GM19239 (cell line): Measurements from ENCODE around the gene SPSB2.

ENCODE experiments used
- DNase-seq: peaks from one replicate; pipeline ENCODE4 v3.0.0; 2011; ENCODE audit warnings: low spot score; ENCODE audit not compliant: insufficient read length
- FAIRE-seq: peaks from 2 replicates; lab custom pipeline; 2011; peaks lifted over from hg19 to GRCh38; lab: Jason Lieb, UNC

The SPSB2 gene

DNA sequence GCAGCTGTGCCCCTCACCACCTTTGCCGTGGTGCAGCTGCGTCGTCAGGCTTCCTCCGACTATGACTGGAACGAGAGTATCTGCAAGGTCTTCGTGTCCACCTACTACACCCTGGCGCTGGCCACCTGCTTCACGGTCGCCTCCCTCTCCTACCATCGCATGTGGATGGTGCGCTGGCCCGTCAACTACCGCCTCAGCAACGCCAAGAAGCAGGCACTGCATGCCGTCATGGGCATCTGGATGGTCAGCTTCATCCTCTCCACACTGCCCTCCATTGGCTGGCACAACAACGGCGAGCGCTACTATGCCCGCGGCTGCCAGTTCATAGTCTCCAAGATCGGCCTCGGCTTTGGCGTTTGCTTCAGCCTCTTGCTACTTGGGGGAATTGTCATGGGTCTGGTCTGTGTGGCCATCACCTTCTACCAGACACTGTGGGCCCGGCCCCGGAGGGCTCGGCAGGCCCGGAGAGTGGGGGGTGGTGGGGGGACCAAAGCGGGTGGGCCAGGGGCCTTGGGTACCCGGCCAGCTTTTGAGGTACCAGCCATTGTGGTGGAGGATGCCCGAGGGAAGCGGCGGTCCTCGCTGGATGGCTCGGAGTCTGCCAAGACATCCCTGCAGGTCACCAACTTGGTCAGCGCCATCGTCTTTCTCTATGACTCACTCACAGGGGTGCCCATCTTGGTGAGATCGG lies 48.9 kb downstream of the SPSB2 start:
- FAIRE-seq (no peak), DNase-seq (no peak)

DNA sequence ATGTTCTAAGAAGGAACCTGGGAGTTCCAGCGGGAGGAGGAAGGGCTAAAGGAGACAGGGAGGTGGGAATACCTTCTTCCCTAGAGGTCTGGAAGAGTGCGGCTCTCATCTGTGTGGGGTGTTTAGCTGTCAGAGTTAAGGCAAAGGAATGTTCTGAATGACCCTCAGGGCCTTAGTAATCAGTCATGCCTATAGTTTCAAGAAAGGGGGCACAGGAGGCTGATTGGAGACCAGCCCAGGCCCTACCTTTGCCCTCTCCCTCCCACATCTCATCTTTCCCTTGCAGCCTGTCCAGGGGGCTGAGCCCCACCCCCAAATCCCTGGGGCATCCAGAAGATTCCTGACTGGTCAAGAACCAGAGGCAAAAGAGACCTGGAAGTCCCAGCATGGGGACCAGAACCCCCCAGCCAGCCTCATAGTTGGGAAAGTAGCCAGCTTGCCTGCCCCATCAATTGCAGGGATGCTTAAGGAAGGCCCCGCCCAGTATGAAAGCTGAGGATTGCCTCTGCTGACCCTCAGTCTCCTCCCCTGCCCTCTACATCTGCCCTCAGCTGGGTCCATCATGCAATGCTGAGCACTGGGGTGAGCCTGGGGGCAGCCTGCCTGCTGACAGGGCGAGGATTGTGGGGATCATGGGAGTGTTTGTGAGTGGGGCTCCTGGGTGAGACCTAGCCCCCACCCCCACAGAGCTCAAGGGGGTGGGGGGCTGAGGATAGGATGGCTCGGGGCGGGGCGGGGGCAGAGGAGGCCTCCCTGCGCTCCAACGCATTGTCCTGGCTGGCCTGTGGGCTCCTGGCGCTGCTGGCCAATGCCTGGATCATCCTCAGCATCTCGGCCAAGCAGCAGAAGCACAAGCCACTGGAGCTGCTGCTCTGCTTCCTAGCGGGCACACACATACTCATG lies 49.7 kb downstream of the SPSB2 start:
- no peak for DNase-seq
- no peak for FAIRE-seq

DNA sequence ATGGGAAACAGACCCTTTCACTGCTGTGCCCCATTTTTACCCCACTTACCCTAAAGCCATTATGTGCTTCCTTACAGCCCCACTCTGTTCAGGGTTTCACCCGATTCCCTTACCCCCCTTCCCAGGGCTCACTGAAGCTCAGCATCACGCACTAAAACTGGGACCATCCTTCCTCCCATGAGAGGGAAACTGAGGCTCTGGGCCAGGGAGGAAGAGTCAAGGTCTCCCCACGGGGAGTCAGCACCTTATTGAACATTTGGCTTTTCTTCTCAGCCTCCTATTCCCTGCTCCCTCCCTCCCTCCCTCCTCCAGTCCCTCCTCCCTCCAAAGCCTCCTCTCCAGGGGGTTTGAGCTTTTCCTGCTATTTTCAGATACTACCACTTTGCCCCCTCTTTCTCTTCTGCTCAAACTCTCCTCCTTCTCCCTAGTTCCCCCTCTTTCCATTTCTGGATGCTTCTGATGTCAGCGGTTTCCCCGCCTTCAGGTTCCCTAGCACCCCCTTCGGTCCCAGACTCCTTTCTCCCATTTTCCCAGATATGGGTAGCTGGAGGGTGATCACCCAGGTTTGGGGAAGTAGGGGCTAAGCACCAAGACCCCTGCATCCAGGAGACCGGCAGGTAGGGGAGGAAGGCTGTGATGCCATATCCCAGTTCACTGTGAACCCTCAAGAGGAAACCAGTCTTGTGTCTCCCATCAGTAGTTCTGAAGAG lies 50.5 kb downstream of the SPSB2 start:
- FAIRE-seq (no peak), DNase-seq (no peak)

DNA sequence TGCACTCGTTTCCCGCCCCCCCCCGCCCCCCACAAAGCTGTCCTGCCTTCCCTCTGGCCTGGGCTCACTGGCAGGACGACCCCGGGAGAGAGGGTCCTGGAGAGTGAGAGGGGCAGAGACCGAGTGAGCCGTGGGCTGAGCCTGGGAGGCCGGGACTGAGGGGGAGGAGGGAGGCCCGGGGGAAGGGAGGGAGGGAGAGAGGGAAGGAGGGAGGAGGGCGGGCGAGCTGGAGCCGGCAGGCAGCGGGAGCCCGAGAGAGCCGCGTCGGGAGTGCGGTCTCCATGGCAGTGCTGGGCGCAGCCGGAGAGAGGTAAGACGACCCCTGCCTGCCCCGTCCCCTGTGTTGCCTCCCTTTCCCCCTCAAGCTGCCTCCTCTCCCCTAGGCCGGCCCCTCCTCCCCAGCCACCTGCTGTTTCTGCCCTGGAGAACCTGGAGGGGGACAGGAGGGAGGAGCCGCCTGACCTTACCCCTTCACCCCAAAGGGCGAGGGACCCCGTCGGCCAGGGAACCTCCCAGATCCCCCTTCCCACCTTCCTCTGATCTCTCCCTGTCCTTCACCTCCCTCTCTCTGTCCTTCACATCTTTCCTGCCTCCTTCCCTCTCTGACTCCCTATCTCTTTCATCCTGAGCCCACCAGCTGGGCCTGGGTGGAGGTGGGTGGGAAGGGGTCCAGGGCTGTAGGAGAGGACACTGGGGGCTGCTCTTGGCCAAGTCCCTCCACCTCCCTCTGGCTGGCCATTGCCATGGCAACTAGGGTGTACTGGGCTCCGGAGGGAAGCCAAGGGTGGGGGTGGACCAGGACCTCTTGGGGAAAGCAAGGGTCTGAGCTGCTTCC lies 51.3 kb downstream of the SPSB2 start, which contains the start of gene GPR162:
Gene GPR162, plus strand, starts transcription at position 231 of the 835 bp plus-strand sequence. CDS start 2,078 bp downstream, outside the sequence.
- DNase-seq: no peak
- FAIRE-seq: no peak
